Thoracic aorta (tissue), 2 donors: ENCODE results near the gene TPST1. TPM values are rescaled to one million over a fixed set of nuclear protein-coding genes. Genes with fewer than 3 reads are reported as not detected.
A peak's percentile ranks its signal among the peaks of the same experiment; 100 is the strongest.

Source experiments
- ATAC-seq: fragments of 150-250 bp; one replicate; pipeline ENCODE4 v1.8.0; 2017; ENCODE audit warnings: low read depth; ENCODE audit not compliant: insufficient number of reproducible peaks, low FRiP score
- DNase-seq: peaks from one replicate; pipeline ENCODE4 v3.0.0-alpha.2; 2020; ENCODE audit warnings: low spot score
- H3K27ac ChIP-seq, 2 donors: fragments of 200-600 bp; sonication (generic); 1 replicate in 1 of 2; 2 replicates in 1 of 2; pipeline ENCODE4 v1.5.1; 2016; ENCODE audit warnings: mild to moderate bottlenecking in 2 of 2, moderate library complexity in 2 of 2
- H3K27me3 ChIP-seq: fragments of 200-600 bp; sonication (generic); replicated peaks from 2 replicates; pipeline ENCODE4 v1.6.0; 2016; ENCODE audit warnings: mild to moderate bottlenecking; ENCODE audit not compliant: insufficient read depth
- H3K36me3 ChIP-seq: fragments of 200-600 bp; sonication (generic); one replicate; pipeline ENCODE4 v1.5.1; 2016
- H3K4me1 ChIP-seq, 2 donors: fragments of 200-600 bp; sonication (generic); 1 replicate in 1 of 2; 2 replicates in 1 of 2; pipeline versions ENCODE4 v1.5.1 to v1.6.0; 2016; ENCODE audit warnings: low read depth in 2 of 2, mild to moderate bottlenecking in 1 of 2; ENCODE audit not compliant: control insufficient read depth in 1 of 2
- H3K4me3 ChIP-seq: fragments of 200-600 bp; sonication (generic); 2 replicates; pipeline ENCODE4 v1.5.1; 2016; ENCODE audit warnings: mild to moderate bottlenecking
- H3K9me3 ChIP-seq: fragments of 200-600 bp; sonication (generic); 2 replicates; pipeline ENCODE4 v1.5.1; 2016
- total RNA-seq, 2 donors: library from RNA; depleted of rRNA; stranded (reverse); fragments of >200 nt; gene quantifications; one replicate each; pipeline versions ENCODE4 v1.1.0 to v1.2.3, GENCODE V29; 2016
- TF ChIP-seq, protein P1 (sequence below): fragments of 200-600 bp; sonication (generic); IDR thresholded peaks from one replicate; pipeline ENCODE4 v1.5.1; 2019; ENCODE audit warnings: antibody characterized with exemption

TPST1 gene
- total RNA-seq, 2 donors from 2014 or later: 18.1 to 25.4 TPM

DNA sequence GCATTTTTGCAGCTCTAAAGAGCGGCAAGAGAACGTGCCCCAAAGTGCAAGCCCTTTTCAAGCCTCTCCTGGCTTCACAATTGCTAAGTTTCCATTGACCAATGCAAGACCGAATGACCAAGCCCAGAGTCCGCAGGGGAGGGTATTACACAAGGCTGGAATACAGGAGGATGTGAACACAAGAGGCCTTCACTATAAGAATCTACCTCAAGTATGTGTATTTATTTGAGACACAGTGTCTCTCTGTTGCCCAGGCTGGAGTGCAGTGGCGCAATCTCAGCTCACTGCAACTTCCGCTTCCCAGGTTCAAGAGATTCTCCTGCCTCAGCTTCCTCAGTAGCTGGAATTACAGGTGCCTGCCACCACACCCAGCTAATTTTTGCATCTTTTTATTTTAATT, 22.2 kb upstream of the TPST1 start:
- no peak for ATAC-seq
- H3K27ac ChIP-seq: no peak overlapping the region
- H3K36me3 ChIP-seq: no peaks in the 10 kb centered on the region
- no peak overlapping the region for H3K4me3 ChIP-seq
- no peaks in the 10 kb centered on the region for H3K27me3 ChIP-seq
- DNase-seq: no peak
- H3K9me3 ChIP-seq: no peaks in the 10 kb centered on the region
- TF ChIP-seq, protein P1, sequence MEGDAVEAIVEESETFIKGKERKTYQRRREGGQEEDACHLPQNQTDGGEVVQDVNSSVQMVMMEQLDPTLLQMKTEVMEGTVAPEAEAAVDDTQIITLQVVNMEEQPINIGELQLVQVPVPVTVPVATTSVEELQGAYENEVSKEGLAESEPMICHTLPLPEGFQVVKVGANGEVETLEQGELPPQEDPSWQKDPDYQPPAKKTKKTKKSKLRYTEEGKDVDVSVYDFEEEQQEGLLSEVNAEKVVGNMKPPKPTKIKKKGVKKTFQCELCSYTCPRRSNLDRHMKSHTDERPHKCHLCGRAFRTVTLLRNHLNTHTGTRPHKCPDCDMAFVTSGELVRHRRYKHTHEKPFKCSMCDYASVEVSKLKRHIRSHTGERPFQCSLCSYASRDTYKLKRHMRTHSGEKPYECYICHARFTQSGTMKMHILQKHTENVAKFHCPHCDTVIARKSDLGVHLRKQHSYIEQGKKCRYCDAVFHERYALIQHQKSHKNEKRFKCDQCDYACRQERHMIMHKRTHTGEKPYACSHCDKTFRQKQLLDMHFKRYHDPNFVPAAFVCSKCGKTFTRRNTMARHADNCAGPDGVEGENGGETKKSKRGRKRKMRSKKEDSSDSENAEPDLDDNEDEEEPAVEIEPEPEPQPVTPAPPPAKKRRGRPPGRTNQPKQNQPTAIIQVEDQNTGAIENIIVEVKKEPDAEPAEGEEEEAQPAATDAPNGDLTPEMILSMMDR: no peak
- H3K4me1 ChIP-seq: no peaks in the 10 kb centered on the region

DNA sequence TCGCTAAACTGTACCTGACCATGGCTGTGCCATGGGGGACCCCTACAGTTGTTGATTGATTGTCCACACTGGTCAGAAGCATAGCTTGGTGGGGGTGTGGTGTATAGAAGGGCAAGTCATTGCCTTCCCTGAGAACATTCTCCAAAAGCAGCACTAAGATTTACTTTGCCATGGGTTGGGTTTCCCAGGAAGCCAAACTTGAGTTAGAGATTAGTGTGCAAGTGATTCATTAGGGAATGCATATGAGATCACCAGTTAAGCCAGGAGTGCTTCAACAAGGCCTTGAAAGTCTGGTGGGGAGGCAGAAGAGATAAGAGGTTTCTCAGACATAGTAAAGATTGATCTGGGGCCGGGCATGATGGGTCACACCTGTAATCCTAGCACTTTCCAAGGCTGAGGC, 21.4 kb upstream of the TPST1 start:
- Histone ChIP-seq H3K27me3 (no peaks in the 10 kb centered on the region), H3K4me1 (no peaks in the 10 kb centered on the region), H3K9me3 (no peaks in the 10 kb centered on the region), H3K27ac (no peak overlapping the region), H3K36me3 (no peaks in the 10 kb centered on the region), H3K4me3 (no peak overlapping the region)
- ATAC-seq (peak; percentile 70), DNase-seq (no peak)
- TF ChIP-seq, protein P1: no peak

DNA sequence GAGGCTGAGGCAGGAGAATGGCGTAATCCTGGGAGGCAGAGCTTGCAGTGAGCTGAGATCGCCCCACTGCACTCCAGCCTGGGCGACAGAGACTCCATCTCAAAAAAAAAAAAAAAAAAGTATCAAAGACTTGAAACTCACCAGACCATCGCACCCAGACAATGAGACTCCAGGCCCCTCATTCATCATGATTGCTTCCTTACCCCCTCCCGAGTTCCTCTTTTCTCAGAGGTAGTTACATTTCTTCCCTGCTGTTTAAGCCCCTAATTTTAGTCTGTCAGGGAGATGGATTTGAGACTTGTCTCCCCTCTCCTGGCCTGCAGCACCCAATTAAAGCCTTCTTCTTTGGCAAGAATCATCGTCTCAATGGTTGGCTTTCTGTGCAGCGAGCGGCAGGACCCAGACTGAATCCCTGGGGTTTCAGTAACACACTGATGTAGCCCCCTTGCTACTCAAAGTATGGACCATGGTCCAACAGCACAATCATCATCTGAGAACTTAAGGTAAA, 19.4 kb upstream of the TPST1 start:
- Histone ChIP-seq H3K9me3 (no peaks in the 10 kb centered on the region), H3K27ac (no peak overlapping the region), H3K4me1 (no peaks in the 10 kb centered on the region), H3K4me3 (no peak overlapping the region), H3K36me3 (no peaks in the 10 kb centered on the region), H3K27me3 (no peaks in the 10 kb centered on the region)
- DNase-seq (no peak), ATAC-seq (no peak)
- TF ChIP-seq, protein P1: no peak

DNA sequence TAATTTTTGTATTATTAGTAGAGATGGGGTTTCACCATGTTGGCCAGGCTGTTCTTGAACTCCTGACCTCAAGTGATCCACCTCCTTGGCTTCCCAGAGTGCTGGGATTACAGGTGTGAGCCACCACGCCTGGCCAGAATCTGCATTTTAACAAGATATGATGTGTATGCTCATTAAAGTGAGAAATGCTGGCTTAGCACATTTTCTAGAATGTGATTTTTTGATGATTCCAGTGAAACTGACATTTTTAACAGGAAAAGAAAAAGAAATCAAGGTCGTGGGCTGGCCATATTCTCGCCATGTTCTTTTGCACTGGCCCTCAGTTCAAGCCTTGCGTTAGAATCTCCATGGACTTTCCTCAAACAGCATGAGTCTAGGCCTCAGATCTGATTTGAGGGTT, 18.1 kb upstream of the TPST1 start:
- H3K27me3 ChIP-seq: no peaks in the 10 kb centered on the region
- no peak overlapping the region for H3K27ac ChIP-seq
- TF ChIP-seq, protein P1: no peak
- no peak for ATAC-seq
- H3K4me1 ChIP-seq: no peaks in the 10 kb centered on the region
- no peaks in the 10 kb centered on the region for H3K36me3 ChIP-seq
- no peaks in the 10 kb centered on the region for H3K9me3 ChIP-seq
- H3K4me3 ChIP-seq: no peak overlapping the region
- DNase-seq: no peak

DNA sequence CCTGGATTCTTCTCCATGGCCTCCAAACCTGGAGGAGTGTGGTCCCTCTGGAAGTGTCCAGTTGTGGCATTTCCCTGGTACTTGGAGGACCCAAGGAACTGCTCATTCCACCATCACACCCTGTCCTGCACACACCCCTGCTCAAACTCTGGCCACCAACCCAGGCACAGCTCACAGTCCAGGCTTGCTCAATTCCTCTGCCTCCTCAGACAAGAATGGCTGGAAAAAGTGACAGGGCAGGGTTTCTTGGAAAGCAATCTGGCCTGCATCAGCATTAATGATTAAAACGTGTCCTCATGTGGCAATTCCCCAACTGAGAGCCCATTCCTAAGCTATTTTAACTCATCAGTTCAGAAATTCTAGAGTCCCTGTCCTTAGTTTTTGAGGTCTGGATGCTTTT, 17.2 kb upstream of the TPST1 start:
- H3K9me3 ChIP-seq: no peaks in the 10 kb centered on the region
- H3K27me3 ChIP-seq: no peaks in the 10 kb centered on the region
- no peak overlapping the region for H3K4me3 ChIP-seq
- no peaks in the 10 kb centered on the region for H3K36me3 ChIP-seq
- TF ChIP-seq, protein P1: no peak
- H3K4me1 ChIP-seq: no peaks in the 10 kb centered on the region
- H3K27ac ChIP-seq: no peak overlapping the region
- no peak for ATAC-seq
- DNase-seq: no peak
